Sigmoid colon (tissue), 7 donors: Measurements from ENCODE around the gene PEX26. TPM values are rescaled to one million over a fixed set of nuclear protein-coding genes. Genes with fewer than 3 reads are reported as not detected.

Experiments used
- DNase-seq: peaks from one replicate; pipeline ENCODE4 v3.0.0-alpha.2; 2019
- H3K27ac ChIP-seq, 4 donors: fragments of 200-600 bp; sonication (generic); one replicate each; pipeline ENCODE4 v1.5.1; 2016 to 2019; ENCODE audit warnings: mild to moderate bottlenecking in 1 of 4
- H3K27me3 ChIP-seq, 3 donors: fragments of 200-600 bp; sonication (generic); one replicate each; pipeline ENCODE4 v1.5.1; 2019; ENCODE audit warnings: mild to moderate bottlenecking in 1 of 3
- H3K36me3 ChIP-seq, 4 donors: fragments of 200-600 bp; sonication (generic); one replicate each; pipeline ENCODE4 v1.5.1; 2016 to 2019
- H3K4me1 ChIP-seq, 4 donors: fragments of 200-600 bp; sonication (generic); one replicate each; pipeline ENCODE4 v1.5.1; 2017 to 2019
- H3K4me3 ChIP-seq, 4 donors: fragments of 200-600 bp; sonication (generic); one replicate each; pipeline ENCODE4 v1.5.1; 2017 to 2019; ENCODE audit warnings: mild to moderate bottlenecking in 2 of 4, moderate library complexity in 1 of 4
- H3K9me3 ChIP-seq, 4 donors: fragments of 200-600 bp in 3 of 4; sonication (generic) in 3 of 4; one replicate each; pipeline versions ENCODE4 v1.5.1 to v1.6.1; 2013 to 2019
- EP300 ChIP-seq, 4 donors: sonication (generic); formaldehyde crosslinking; IDR thresholded peaks; one replicate each; pipeline ENCODE4 v1.6.1; 2017; ENCODE audit warnings: antibody characterized with exemption in 4 of 4
- POLR2A ChIP-seq, 2 donors: fragments of 450-650 bp; IDR thresholded peaks; one replicate each; pipeline ENCODE4 v1.6.1; 2016; ENCODE audit warnings: antibody characterized with exemption in 2 of 2, mild to moderate bottlenecking in 2 of 2, moderate library complexity in 2 of 2
- POLR2AphosphoS5 ChIP-seq, 4 donors: sonication (generic); formaldehyde crosslinking; IDR thresholded peaks; one replicate each; pipeline ENCODE4 v1.6.1; 2017; ENCODE audit warnings: antibody characterized with exemption in 4 of 4
- WGBS, 2 donors: extraction: QIAGEN DNeasy Blood & Tissue Kit; methylation state at CpG; one replicate each; pipeline ENCODE4 v1.1.7; 2013; 5-methylcytosine and 5-hydroxymethylcytosine counted together
- intact Hi-C: fragments of 100-400 bp; cut with DNase I; formaldehyde crosslinking; loops from one replicate; pipeline ENCODE4 v1.15.1; 2023
- polyA plus RNA-seq, 3 donors: library from polyadenylated mRNA; stranded (reverse); fragments of 200-250 nt; gene quantifications; one replicate each; pipeline ENCODE4 v1.2.3, GENCODE V29; 2013
- total RNA-seq, 4 donors: library from RNA; depleted of rRNA; stranded (reverse); fragments of >200 nt; gene quantifications; one replicate each; pipeline ENCODE4 v1.1.0, GENCODE V29; 2016
- TF ChIP-seq, protein P1 (sequence below), 4 experiments: fragments of 450-650 bp in 3 of 4; fragments of 200-600 bp in 1 of 4; IDR thresholded peaks; one replicate each; pipeline ENCODE4 v1.5.1; 2016 to 2019; ENCODE audit warnings: antibody characterized with exemption in 4 of 4, mild to moderate bottlenecking in 3 of 4, moderate library complexity in 2 of 4
- donor health status: healthy with polysubstance abuse.
- donor health status: Bipolar disorder and iron deficiency.
- donor health status: healthy.

PEX26 gene
- total and polyA plus RNA-seq, 7 donors = 13.3 to 124 (median 21.3) TPM

DNA sequence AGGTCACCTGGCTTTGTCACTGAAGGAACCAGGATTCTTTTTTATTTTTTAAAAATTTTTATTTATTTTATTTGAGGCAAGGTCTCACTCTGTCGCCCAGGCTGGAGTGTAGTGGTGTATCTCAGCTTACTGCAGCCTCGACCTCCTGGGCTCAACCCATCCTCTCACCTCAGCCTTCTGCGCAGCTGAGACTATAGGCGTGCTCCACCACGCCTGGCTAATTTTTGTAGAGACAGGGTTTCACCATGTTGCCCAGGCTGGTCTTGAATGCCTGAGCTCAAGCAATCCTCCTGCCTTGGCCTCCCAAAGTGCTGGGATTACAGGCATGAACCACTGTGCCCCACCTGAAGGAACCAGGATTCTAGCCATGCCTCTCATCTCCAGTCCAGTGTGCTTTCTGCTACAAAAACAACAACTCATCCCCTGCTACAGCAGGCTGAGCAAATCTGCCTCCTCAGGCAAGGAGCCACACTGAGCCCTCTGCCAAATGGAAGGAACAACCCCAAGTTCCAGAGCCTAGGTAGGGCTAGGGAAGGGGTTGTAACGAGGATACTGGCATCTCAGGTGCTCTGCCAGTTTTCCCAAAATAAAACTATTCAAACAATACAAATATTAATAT, 2.6 kb upstream of the PEX26 start:
- WGBS, 2 donors = 93 to 94% methylated on average over 6 of the region's 6 CpGs
- no peak for DNase-seq
- TF ChIP-seq POLR2AphosphoS5 (IDR thresholded peaks at IDR 0.05) = no peak
- TF ChIP-seq POLR2A (IDR thresholded peaks at IDR 0.05) = no peak
- TF ChIP-seq, protein P1, sequence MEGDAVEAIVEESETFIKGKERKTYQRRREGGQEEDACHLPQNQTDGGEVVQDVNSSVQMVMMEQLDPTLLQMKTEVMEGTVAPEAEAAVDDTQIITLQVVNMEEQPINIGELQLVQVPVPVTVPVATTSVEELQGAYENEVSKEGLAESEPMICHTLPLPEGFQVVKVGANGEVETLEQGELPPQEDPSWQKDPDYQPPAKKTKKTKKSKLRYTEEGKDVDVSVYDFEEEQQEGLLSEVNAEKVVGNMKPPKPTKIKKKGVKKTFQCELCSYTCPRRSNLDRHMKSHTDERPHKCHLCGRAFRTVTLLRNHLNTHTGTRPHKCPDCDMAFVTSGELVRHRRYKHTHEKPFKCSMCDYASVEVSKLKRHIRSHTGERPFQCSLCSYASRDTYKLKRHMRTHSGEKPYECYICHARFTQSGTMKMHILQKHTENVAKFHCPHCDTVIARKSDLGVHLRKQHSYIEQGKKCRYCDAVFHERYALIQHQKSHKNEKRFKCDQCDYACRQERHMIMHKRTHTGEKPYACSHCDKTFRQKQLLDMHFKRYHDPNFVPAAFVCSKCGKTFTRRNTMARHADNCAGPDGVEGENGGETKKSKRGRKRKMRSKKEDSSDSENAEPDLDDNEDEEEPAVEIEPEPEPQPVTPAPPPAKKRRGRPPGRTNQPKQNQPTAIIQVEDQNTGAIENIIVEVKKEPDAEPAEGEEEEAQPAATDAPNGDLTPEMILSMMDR (IDR thresholded peaks at IDR 0.05) = no peak
- no peak for TF ChIP-seq EP300 (IDR thresholded peaks at IDR 0.05)
- peak overlapping the region; percentile 80 to 86 (median 83) for H3K27ac ChIP-seq
- peaks cover 0 to 43% (median 38%) of the 10 kb centered on the region in 4 donors for H3K4me1 ChIP-seq
- no peaks in the 10 kb centered on the region for H3K27me3 ChIP-seq
- H3K4me3 ChIP-seq = no peak overlapping the region
- no peaks in the 10 kb centered on the region for H3K9me3 ChIP-seq
- H3K36me3 ChIP-seq = peaks cover 0 to 11% (median 2%) of the 10 kb centered on the region in 4 donors
- intact Hi-C loops = loop anchor here (1.0 to 10.0 kb wide), 8 partner anchors 51 to 508 kb away; partner anchors contain the start of genes ATP6V1E1, MICAL3 and USP18

DNA sequence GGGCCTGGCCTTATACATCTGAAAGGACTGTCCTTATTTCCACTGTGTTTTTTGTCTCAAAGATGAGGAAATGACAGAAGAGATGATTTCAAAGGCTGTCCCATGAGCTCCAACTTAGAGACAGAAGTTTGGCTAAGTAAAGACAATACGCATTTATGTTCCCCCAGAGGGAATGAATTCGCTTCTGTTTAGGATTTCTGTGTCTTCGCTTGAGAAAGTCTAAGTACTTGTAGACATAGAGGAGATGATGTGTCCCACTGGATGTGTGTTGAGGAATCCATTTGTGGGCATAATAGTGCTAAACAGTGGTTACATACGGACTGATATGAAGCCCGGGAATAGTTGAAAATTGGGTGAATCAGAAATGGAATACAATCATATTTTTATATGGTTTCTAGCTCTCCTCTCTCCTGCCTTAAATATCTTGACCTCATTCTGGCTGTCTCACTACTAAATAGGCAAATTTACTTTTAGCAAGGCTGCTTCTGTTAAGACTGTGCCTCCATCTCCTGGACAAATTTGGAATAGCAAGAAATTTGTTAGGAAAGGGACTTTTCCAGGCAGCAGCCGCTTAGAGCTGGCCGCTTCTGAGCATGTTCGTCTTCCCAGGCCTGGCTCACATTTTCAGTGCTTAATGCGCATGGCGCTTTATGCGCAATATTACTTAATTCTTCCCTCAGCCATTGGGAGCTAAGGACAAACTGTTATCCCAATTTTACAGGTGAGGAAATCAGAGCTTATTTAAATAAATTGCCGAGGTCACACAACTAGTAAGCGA, 1.9 kb upstream of the PEX26 start:
- H3K27me3 ChIP-seq = no peaks in the 10 kb centered on the region
- H3K9me3 ChIP-seq = no peaks in the 10 kb centered on the region
- peak overlapping the region; percentile 80 to 86 (median 83) for H3K27ac ChIP-seq
- TF ChIP-seq POLR2AphosphoS5 (IDR thresholded peaks at IDR 0.05) (peak in 3 of 4 donors; percentile 28 to 43 (median 41)), POLR2A (IDR thresholded peaks at IDR 0.05) (no peak)
- TF ChIP-seq, protein P1 (IDR thresholded peaks at IDR 0.05) = peak; percentile 78 to 89 (median 86)
- 30 to 43% methylated on average over 13 of the region's 13 CpGs for WGBS, 2 donors
- intact Hi-C loops = loop anchor here (1.0 to 10.0 kb wide), 9 partner anchors 52 to 509 kb away; partner anchors contain the start of genes ATP6V1E1, MICAL3 and USP18
- peak; percentile 88 for DNase-seq
- H3K4me1 ChIP-seq = peaks cover 0 to 42% (median 38%) of the 10 kb centered on the region in 4 donors
- H3K4me3 ChIP-seq = no peak overlapping the region
- H3K36me3 ChIP-seq = peaks cover 0 to 18% (median 2%) of the 10 kb centered on the region in 4 donors

DNA sequence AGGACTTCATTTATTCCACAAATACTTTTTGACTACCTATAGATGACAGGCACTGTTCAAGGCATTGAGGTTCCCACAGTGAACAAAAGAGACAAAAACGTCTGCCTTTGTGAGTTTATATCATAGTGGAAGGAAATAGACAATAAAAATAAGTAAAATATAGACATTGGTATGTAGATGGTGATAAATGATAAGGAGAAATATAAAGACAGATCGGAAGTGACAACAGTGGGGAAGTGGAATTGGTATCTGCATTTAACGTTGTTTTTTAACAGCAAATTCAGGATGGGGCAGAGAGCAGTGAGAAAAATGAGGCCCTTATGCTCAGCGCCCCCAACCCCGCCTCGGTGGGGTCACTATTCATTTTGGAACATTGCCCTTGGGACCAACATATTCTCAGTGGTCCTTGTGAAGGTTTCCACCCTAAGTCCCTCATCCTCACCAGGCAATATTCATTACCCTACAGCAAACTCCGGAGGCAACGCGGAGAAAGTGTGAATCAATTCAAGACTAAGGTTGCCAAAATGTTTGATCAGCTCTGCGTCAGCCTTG, 627 bp upstream of the PEX26 start:
- H3K36me3 ChIP-seq = peaks cover 0 to 30% (median 8%) of the 10 kb centered on the region in 4 donors
- no peaks in the 10 kb centered on the region for H3K27me3 ChIP-seq
- H3K4me3 ChIP-seq = peak overlapping the region; percentile 62 to 96 (median 88)
- H3K4me1 ChIP-seq = peaks cover 0 to 39% (median 38%) of the 10 kb centered on the region in 4 donors
- H3K27ac ChIP-seq = peak overlapping the region; percentile 80 to 86 (median 83)
- DNase-seq = no peak
- intact Hi-C loops = loop anchor here (5.0 to 10.0 kb wide), 7 partner anchors 75 to 510 kb away; partner anchors contain the start of genes ATP6V1E1 and USP18
- H3K9me3 ChIP-seq = no peaks in the 10 kb centered on the region
- WGBS, 2 donors = 2 to 3% methylated on average over 10 of the region's 10 CpGs
- no peak for TF ChIP-seq POLR2AphosphoS5 (IDR thresholded peaks at IDR 0.05)
- TF ChIP-seq, protein P1 (IDR thresholded peaks at IDR 0.05) = no peak
- no peak for TF ChIP-seq POLR2A (IDR thresholded peaks at IDR 0.05)
- TF ChIP-seq EP300 (IDR thresholded peaks at IDR 0.05) = no peak

DNA sequence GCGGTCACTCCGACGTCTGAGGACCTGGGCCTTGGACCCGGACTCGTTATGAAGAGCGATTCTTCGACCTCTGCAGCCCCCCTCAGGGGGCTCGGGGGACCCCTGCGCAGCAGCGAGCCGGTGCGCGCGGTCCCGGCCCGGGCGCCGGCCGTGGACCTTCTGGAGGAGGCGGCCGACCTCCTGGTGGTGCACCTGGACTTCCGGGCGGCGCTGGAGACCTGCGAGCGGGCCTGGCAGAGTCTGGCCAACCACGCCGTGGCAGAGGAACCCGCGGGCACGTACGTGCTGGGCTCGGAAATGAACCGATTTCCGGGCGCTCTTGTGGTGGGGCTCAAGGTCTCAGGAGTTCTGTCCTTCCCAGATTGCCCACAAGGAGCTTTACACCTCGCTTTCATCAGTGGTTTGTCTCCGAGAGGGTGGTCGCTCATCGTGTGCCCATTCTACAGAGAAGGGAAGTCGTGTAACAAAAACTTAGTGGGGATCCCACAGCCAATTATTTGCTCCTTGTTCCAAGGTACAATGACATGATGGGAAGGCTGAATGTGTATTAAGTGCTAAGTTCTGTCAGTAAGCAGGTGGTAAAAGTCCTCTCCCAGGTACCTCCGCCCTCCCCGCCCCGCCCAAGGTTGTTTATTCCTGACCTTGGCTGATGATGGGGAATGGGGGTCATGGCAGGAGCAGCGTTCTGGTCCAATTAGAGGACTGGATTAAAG, 695 bp downstream of the PEX26 start:
- peaks cover 0 to 39% (median 38%) of the 10 kb centered on the region in 4 donors for H3K4me1 ChIP-seq

More for the DNA sequence above, 695 bp downstream of the PEX26 start:
- intact Hi-C loops = loop anchor here (5.0 to 10.0 kb wide), 7 partner anchors 74 to 511 kb away; partner anchors contain the start of genes ATP6V1E1 and USP18
- Histone ChIP-seq H3K27ac (peak overlapping the region; percentile 80 to 86 (median 83)), H3K27me3 (no peaks in the 10 kb centered on the region), H3K4me3 (peak overlapping the region; percentile 62 to 96 (median 88)), H3K9me3 (no peaks in the 10 kb centered on the region), H3K36me3 (peaks cover 6 to 43% (median 12%) of the 10 kb centered on the region in 4 donors)
- WGBS, 2 donors = 2 to 8% methylated on average over 45 of the region's 45 CpGs
- no peak for DNase-seq
- TF ChIP-seq EP300 (IDR thresholded peaks at IDR 0.05) = no peak
